NCI-H82 treated with DMSO at 0.1 percent for 48 hours (cell line): ENCODE results near the gene HSPA5.
"Not testable (repeated sequence)": the region's sequence is repeated elsewhere in the genome, so short reads cannot be mapped to it uniquely, and the experiment has no call there.

Experiments used
- DNase-seq: peaks from one replicate; lab custom pipeline; 2025; ENCODE audit not compliant: unreplicated experiment; lab: John Stamatoyannopoulos, UW

HSPA5 gene

GRCh38 chr9:125241000-125241862 lies at the start of gene HSPA5:
TSS of gene HSPA5 (minus strand) at chr9:125241343. CDS start at chr9:125241126, 217 bp downstream.
- DNase-seq: peak; percentile 96

DNA sequence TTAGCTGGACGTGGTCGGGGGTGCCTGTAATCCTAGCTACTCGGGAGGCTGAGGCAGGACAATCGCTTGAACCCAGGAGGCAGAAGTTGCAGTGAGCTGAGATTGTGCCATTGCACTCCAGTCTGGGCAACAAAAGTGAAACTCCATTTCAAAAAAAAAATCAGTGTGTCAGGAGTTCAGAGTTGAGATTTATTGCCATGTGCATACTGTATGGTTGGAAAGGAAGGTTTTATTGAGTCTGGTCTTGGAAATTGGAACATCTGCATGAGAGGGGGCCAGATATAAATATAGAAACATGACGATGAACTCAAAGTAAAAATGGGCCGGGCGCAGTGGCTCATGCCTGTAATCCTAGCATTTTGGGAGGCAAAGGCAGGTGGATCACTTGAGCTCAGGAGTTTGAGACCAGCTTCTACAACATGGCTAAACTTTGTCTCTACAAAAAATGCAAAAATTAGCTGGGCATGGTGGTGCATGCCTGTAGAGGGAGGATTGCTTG lies 45.8 kb upstream of the HSPA5 start:
- DNase-seq: not testable (repeated sequence)

DNA sequence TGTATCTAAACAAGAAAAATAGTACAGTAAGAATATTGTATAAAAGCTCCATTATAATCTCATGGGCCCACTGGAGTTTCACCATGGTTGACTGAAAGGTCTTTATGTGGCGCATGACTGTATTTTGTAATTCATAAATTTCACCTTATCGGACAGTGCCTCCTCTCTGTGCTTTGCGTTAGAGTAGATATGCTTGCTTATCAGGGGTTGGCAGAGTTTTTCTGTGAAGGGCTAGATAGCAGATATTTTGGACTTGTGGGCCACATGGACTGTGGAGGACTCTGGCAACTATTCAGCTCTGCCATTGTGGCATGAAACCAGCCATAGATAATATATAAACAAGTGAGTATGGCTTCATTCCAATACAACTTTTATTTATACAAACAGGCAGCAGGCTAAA lies 43.7 kb upstream of the HSPA5 start:
- no peak for DNase-seq

DNA sequence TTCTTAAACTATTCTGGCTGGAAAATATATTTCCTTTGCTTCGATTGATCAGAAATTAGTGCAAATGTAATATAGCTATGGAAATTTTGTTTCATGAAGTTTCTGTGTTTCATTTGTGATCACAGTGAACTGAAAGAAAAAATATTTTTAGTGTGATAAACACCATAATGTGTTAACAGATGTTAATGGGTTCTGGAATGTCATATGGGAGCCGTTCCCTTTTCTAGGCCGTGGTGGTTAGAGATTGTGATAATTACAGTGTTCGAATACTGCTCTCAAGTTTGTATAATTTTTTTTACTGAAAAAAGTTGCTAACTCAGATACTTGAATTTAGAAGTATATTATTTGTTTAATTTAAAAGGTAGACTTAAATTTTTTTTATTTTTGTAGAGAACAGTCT lies 39.8 kb upstream of the HSPA5 start:
- no peak for DNase-seq

DNA sequence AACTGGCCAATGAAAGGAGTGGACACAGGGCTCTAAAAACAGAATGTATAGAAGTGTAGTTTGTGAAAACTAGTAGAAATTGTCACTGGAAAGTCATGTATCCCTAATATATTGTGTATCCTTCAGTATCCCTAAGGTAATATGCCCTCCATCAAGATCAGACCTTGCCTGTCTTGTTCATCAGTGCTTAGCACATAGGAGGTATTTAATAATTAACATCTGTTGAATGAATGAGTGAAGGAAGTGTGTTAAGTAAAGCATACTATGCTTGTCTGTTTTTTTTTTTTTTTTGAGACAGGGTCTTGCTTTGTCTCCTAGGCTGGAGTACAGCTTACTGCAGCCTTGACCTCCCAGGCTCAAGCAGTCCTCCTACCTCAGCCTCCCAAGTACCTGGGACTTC lies 36.3 kb upstream of the HSPA5 start:
- DNase-seq: no peak

- DNase-seq: no peak
Measured at GRCh38 chr9:125276771-125277170, 35.6 kb upstream of the HSPA5 start.

DNA sequence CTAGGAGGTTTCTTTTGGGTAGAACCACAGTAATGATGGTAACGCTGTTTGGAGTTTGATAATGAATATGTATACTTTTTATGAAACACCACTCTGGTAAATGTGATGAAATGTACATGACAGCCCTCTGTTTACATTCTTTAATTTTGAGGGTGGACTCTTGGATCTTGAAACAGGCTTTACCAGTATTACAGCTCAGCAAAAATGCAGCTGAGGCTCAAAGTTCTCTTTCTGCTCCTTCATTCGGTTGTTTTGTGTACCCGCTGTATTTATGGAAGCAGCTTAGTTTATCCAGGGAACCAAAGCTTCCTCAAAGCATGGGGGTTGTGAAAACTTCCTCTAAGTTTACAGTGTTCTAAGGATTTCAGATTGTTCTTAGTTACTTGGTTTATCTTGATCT lies 31.6 kb upstream of the HSPA5 start:
- DNase-seq: no peak

GRCh38 chr9:125271081-125271480 lies 29.9 kb upstream of the HSPA5 start:
- DNase-seq: no peak

GRCh38 chr9:125269014-125269397 lies 27.9 kb upstream of the HSPA5 start:
- DNase-seq: no peak

- no peak for DNase-seq
Measured at GRCh38 chr9:125268394-125269013, 27.4 kb upstream of the HSPA5 start.

GRCh38 chr9:125264068-125264467 lies 22.9 kb upstream of the HSPA5 start:
- not testable (repeated sequence) for DNase-seq

DNA sequence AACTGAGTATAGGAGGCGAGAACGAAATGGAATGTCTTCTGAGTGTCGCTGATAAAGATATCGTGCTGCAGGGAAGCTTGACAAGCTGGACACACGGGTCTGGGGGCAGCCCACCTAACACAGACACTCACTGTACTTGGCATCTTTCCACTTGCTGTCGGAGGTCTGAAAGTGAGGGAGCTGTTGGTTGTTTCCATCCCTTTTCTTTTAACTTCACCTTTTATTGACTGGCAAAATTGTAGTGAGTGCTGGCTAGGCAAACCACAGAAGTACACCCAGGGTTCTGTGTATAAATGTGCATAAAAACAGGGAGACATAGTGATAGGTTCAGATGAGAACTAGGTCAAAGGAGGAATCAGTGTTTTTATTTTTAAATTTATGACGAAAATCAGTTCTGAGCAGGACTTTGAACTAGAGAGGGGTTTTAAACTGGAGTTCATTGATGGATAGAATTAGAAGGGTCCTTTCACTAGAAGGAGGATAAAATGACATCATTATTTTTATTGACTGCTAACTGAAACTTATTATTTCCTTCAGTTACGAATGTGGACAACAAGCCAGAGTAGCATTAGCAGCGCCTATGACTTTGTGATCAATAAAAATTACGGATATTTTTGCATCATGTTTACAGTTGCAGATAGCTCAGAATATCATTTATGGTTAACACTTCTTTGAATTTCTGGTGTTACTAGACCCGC lies 21.3 kb upstream of the HSPA5 start:
- no peak for DNase-seq

DNA sequence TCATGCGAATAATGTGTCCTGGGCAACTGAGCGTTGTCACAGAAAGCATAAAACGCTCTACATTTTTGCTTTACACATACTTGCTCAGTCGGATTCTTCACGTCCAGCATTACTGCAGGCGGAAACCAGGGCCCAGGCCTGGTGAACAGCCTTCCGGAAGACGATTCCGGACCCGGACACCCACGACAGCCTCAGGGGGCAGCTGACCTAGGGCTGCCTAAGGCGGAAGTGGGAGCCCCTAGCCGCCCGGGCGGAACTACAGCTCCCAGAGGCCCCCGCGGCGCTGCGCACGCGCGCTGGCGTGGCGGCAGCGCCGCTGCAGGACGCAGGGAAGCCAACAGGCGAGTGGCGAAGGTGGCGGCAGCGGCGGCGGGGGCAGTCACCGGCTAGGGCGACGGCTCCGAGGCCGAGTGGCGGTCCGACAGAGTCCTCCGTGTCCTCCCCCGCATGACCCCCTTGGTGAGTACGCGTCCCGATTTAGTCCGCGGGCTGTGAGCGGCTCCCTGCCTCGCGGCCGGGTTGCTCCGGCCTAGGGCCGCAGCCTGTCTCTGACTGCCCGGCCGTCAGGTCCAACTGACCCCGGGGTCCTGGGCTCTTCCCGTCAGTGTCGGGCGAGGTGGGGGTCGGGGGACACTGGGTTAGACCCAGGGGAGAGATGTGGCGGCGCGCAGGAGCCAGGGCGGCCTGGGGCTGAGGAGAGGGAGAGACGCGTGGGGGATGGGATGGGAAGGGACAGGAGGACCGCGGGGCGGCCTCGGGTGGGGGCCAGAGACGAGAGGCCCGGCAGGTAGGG lies 20.6 kb upstream of the HSPA5 start, which contains the start of gene GAPVD1:
TSS of gene GAPVD1 (plus strand) at position 326 of the 793 bp plus-strand sequence. CDS start 37,096 bp downstream, outside the sequence.
- peak; percentile 69 for DNase-seq

DNA sequence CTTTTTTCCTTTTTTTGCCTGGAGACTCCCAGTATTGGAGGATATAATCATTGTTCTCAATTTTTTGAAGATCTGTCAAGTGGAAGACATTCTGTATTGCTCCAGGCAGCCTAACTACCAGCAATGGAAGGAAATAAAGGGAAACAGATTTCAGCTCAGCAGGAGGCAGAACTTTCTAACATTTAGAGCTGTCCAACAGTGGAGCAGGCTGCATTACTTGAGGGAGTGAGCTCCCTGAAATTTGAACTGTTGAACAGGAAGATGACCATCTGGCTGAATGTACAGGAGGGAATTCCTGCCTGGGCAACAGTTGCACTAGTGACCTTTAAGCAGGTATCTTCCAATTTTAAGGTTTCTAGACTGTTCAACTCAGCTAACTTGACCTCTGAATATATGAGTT lies 19.4 kb upstream of the HSPA5 start:
- DNase-seq: no peak

DNA sequence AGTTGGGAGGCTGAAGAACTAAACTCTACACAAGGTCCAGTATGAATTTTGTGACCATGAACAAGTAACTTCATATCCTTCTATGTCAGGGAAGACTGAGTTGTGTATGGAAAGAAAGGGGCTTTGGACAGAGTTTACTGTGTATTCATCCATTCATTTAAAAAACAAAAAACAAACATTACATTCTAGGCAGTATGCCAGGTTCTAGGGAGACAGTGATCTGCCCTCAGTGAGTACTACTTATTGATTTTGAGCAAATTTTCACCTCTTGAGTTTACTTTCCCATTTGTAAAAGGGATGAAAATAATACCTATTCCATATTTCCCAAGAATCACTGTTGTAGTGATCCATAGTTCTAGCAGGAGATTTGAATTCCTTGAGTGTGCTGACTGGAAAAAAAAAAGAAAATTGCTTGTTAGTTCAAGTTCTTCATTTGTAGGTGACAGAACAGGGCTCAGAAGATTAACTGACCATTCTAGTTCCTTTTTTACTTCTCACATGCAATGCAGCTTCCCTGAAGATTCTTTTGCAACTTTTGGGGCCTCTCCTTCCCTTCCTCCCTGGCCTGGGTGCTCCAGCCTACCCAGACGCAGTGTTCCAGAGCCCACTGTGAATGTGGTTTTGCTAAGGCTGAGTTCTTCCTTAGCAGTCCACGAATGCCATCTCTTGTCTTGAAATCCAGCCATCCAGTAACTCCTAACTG lies 17.8 kb upstream of the HSPA5 start:
- DNase-seq: no peak

DNA sequence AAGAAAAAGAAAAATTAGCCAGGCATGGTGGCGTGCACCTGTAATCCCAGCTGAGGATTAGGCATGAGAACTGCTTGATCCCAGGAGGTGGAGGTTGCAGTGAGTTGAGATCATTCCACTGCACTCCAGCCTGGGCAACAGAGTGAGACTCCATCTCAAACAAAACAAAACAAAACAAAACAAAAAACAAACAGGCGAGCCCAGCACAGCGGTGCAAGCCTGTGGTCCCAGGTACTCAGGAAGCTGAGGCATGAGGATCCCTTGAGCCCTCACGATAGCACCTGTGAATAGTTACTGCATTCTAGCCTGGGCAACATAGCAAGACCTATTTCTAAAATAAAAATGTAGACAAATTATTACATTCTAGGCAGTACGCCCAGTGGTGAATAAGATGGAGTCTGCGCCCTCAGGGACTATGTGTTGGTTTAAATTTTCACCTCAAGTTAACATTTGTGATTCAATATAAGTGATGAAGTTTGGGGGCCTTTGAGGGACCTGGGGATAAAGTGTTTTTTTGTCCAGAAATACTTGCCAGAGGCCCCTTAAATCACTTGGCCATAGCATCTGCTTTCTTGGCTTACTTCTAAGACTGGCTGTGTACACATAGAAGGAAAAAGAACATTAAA lies 17.1 kb upstream of the HSPA5 start:
- no peak for DNase-seq

DNA sequence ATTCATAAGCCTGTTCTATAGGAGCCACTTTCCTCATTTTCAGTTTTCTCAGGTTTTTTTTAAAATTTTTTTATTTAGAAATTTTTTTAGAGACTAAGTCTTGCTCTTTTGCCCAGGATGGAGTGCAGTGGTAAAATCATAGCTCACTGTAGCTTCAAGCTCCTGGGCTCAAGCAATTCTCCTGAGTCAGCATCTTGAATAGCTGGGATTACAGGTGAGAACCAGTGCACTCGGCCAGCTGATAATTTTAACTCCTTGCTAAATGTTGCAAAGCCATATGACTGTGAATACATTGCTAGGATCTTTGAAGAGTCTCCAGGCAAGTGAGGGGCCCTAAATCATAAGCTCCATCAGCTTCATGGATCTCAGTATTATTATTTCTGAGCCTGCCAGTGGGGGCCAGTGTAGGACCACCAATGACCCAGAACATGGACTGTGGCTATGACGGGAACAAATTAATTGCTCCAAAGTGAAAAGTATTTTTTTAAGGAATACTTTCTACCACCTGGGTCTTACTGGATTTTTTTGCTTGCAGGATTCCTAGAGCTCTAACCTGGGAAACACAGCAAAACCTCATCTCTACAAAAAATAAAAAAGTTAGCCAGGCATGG lies 14.7 kb upstream of the HSPA5 start:
- DNase-seq: no peak

- DNase-seq: no peak
Measured at GRCh38 chr9:125254231-125254630, 13.1 kb upstream of the HSPA5 start.

DNA sequence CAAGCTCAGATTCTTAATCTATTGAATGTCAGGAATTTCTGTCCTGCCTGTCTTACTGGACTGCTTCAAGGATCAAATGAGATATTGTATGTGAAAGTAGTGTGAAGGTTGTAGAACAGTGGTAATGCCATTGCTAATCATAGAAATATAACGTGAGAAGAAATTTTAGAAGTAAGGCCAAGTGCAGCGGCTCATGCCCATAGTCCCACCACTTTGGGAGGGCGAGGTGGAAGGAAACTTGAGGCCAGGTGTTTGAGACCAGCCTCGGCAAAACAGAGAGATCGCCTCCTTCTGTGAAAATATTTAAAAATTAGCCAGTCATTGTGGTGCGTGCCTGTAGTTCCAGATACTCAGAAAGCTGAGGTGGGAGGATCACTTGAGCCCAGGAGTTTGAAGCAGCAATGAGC lies 5.1 kb upstream of the HSPA5 start:
- no peak for DNase-seq
